HEK293 (cell line): Measurements from ENCODE around the gene ARHGAP32.
"Not testable (repeated sequence)": the region's sequence is repeated elsewhere in the genome, so short reads cannot be mapped to it uniquely, and the experiment has no call there.

ENCODE experiments used
- CTCF ChIA-PET: fragments of 350-600 bp; formaldehyde crosslinking; extraction: SDS; loops from one replicate; lab custom pipeline; 2021; ENCODE audit warnings: antibody characterized with exemption; lab: Yijun Ruan, JAX
- POLR2A ChIA-PET: fragments of 300-600 bp; formaldehyde crosslinking; extraction: SDS; loops from one replicate; lab custom pipeline; 2020; ENCODE audit warnings: antibody characterized with exemption, inconsistent platforms; lab: Yijun Ruan, JAX
- H3K27ac ChIP-seq: fragments of 200-500 bp; sonication (Bioruptor generic); 2 replicates; pipeline ENCODE4 v1.5.1; 2014; ENCODE audit warnings: low read depth, low read length, control low read depth, inconsistent platforms; ENCODE audit errors: extremely low read depth
- H3K36me3 ChIP-seq, 2 experiments: fragments of 200-500 bp in 1 of 2; sonication (Bioruptor generic) in 1 of 2; 1 replicate in 1 of 2; 2 replicates in 1 of 2; pipeline ENCODE4 v1.5.1; 2014 to 2017; ENCODE audit warnings: inconsistent platforms in 2 of 2, low read length in 2 of 2; ENCODE audit not compliant: control insufficient read depth in 2 of 2, insufficient read depth in 1 of 2
- H3K4me1 ChIP-seq: fragments of 200-500 bp; sonication (Bioruptor generic); 2 replicates; pipeline ENCODE4 v1.5.1; 2014; ENCODE audit warnings: mild to moderate bottlenecking, low read length, inconsistent platforms; ENCODE audit not compliant: control insufficient read depth, insufficient read depth
- H3K4me3 ChIP-seq: 2 replicates; pipeline ENCODE4 v1.5.1; 2011; ENCODE audit warnings: low read depth, mild to moderate bottlenecking, control low read depth, low read length, moderate library complexity
- H3K9me3 ChIP-seq: fragments of 200-500 bp; sonication (Bioruptor generic); 2 replicates; pipeline ENCODE4 v1.5.1; 2014; ENCODE audit warnings: low read depth, low read length, inconsistent platforms; ENCODE audit not compliant: control insufficient read depth, insufficient read depth
- CTCF ChIP-seq: fragments of 450-650 bp; formaldehyde crosslinking; IDR thresholded peaks from 2 replicates; pipeline ENCODE4 v1.5.1; 2016; ENCODE audit warnings: missing biosample characterization, missing genetic modification characterization
- MEIS1 ChIP-seq: sonication (generic); formaldehyde crosslinking; IDR thresholded peaks from 2 replicates; pipeline ENCODE4 v1.8.1; 2022; ENCODE audit warnings: missing genetic modification reagents, mild to moderate bottlenecking, borderline replicate concordance
- PRDM1 ChIP-seq: fragments of 450-650 bp; formaldehyde crosslinking; IDR thresholded peaks from 2 replicates; pipeline ENCODE4; 2016; ENCODE audit warnings: missing biosample characterization, missing genetic modification characterization
- YY1 ChIP-seq: fragments of 450-650 bp; formaldehyde crosslinking; IDR thresholded peaks from 2 replicates; pipeline ENCODE4 v1.5.1; 2018; ENCODE audit warnings: missing biosample characterization, missing genetic modification characterization
- ZBTB44 ChIP-seq: fragments of 450-650 bp; IDR thresholded peaks from 2 replicates; pipeline ENCODE4 v1.5.1; 2018; ENCODE audit warnings: missing biosample characterization, mild to moderate bottlenecking, missing genetic modification characterization
- ZFP41 ChIP-seq: fragments of 450-650 bp; formaldehyde crosslinking; IDR thresholded peaks from 2 replicates; pipeline ENCODE4 v1.5.1; 2016; ENCODE audit warnings: missing biosample characterization, missing genetic modification characterization, borderline replicate concordance
- ZNF132 ChIP-seq: fragments of 450-650 bp; formaldehyde crosslinking; IDR thresholded peaks from 2 replicates; pipeline ENCODE4 v1.5.1; 2017; ENCODE audit warnings: missing biosample characterization, missing genetic modification characterization, borderline replicate concordance
- ZNF202 ChIP-seq: fragments of 450-650 bp; formaldehyde crosslinking; IDR thresholded peaks from 2 replicates; pipeline ENCODE4 v1.5.1; 2016; ENCODE audit warnings: missing biosample characterization, missing genetic modification characterization, borderline replicate concordance
- ZNF274 ChIP-seq, 2 experiments: fragments of 200-500 bp in 1 of 2; fragments of 450-650 bp in 1 of 2; sonication (Bioruptor generic) in 1 of 2; formaldehyde crosslinking in 1 of 2; IDR thresholded peaks; 2 replicates each; pipeline versions ENCODE4 v1.5.1 to v1.6.1; 2014 to 2016; ENCODE audit warnings: borderline replicate concordance in 1 of 2, inconsistent platforms in 1 of 2, low read length in 1 of 2, missing biosample characterization in 1 of 2, missing genetic modification characterization in 1 of 2
- ZNF292 ChIP-seq: fragments of 450-650 bp; formaldehyde crosslinking; IDR thresholded peaks from 2 replicates; pipeline ENCODE4 v1.5.1; 2016; ENCODE audit warnings: low read depth, missing biosample characterization, missing genetic modification characterization, borderline replicate concordance
- ZNF658 ChIP-seq: fragments of 450-650 bp; formaldehyde crosslinking; IDR thresholded peaks from 2 replicates; pipeline ENCODE4; 2016; ENCODE audit warnings: missing biosample characterization, missing genetic modification characterization
- ZNF664 ChIP-seq: fragments of 450-650 bp; formaldehyde crosslinking; IDR thresholded peaks from 2 replicates; pipeline ENCODE4 v1.5.1; 2016; ENCODE audit warnings: missing biosample characterization, missing genetic modification characterization
- ZNF704 ChIP-seq: fragments of 450-650 bp; formaldehyde crosslinking; IDR thresholded peaks from 2 replicates; pipeline ENCODE4 v1.5.1; 2016; ENCODE audit warnings: missing biosample characterization, missing genetic modification characterization

ARHGAP32 gene

GRCh38 chr11:129141748-129142523 lies 50.2 kb downstream of the ARHGAP32 start:
- ChIA-PET POLR2A (no interaction called here), CTCF (interaction anchor here (0.6 kb wide), 1 partner anchor 20 kb away, joined by 3 read pairs; no protein-coding TSS in a partner anchor)
- Histone ChIP-seq H3K36me3 (no peaks in the 10 kb centered on the region), H3K9me3 (no peaks in the 10 kb centered on the region), H3K4me3 (no peak overlapping the region), H3K4me1 (0 out of 2 replicates have a peak, but pooled peaks cover 2% of the 10 kb centered on the region), H3K27ac (no peak overlapping the region)
- TF ChIP-seq ZNF664 (tag by site-specific recombination) (no peak), PRDM1 (tag by site-specific recombination) (peak; percentile 59), ZNF658 (tag by site-specific recombination) (no peak), ZNF274 (IDR thresholded peaks at IDR 0.05; ENCODE audit: low read length) (no peak), ZNF274 (tag by site-specific recombination; IDR thresholded peaks at IDR 0.05; ENCODE audit: borderline replicate concordance) (no peak), ZNF704 (tag by site-specific recombination) (no peak), CTCF (tag by site-specific recombination) (no peak), ZFP41 (tag by site-specific recombination) (no peak)

- Histone ChIP-seq H3K36me3 (no peaks in the 10 kb centered on the region), H3K4me1 (no peaks in the 10 kb centered on the region), H3K4me3 (no peak overlapping the region), H3K9me3 (no peaks in the 10 kb centered on the region), H3K27ac (no peak overlapping the region)
- ChIA-PET POLR2A (no interaction called here), CTCF (no interaction called here)
- TF ChIP-seq ZNF132 (tag by site-specific recombination) (no peak), ZNF202 (no peak), YY1 (tag by site-specific recombination) (no peak), ZBTB44 (tag by site-specific recombination) (no peak), MEIS1 (no peak), ZNF292 (tag by site-specific recombination) (no peak)
Observed at GRCh38 chr11:129131316-129131715, 60.8 kb downstream of the ARHGAP32 start.

GRCh38 chr11:129128881-129129620 lies 63.1 kb downstream of the ARHGAP32 start:
- H3K4me1 ChIP-seq, H3K9me3 ChIP-seq, H3K36me3 ChIP-seq, H3K4me3 ChIP-seq, H3K27ac ChIP-seq, POLR2A ChIA-PET, CTCF ChIA-PET: not testable (repeated sequence)
